K562 (cell line): Measurements from ENCODE around the gene TPPP. TPM values are rescaled to one million over a fixed set of nuclear protein-coding genes. Genes with fewer than 3 reads are reported as not detected.
A peak's percentile ranks its signal among the peaks of the same experiment; 100 is the strongest.

Experiments
- ARID1B ChIP-seq: fragments of 450-650 bp; IDR thresholded peaks from 2 replicates; pipeline ENCODE4 v1.6.1; 2016; ENCODE audit warnings: antibody characterized with exemption, mild to moderate bottlenecking, inconsistent platforms
- BDP1 ChIP-seq: IDR thresholded peaks from 3 replicates; pipeline ENCODE4 v1.6.1; 2011; ENCODE audit not compliant: insufficient read length, insufficient read depth
- BMI1 ChIP-seq: fragments of 150-350 bp; IDR thresholded peaks from 2 replicates; pipeline ENCODE4 v1.6.1; 2014; ENCODE audit warnings: low read length
- C11orf30 ChIP-seq: fragments of 450-650 bp; IDR thresholded peaks from 2 replicates; pipeline ENCODE4 v1.6.1; 2016; ENCODE audit warnings: low read depth, mild to moderate bottlenecking
- EGR1 ChIP-seq: fragments of 450-650 bp; conservative IDR thresholded peaks from 2 replicates; pipeline ENCODE4 v1.6.1; 2017; ENCODE audit warnings: mild to moderate bottlenecking
- ESRRB ChIP-seq: fragments of 250-450 bp; sonication (Bioruptor Pico); IDR thresholded peaks from 2 replicates; pipeline ENCODE4 v1.5.0; 2020; ENCODE audit warnings: mild to moderate bottlenecking, moderate library complexity, borderline replicate concordance
- FOXJ3 ChIP-seq: sonication (generic); formaldehyde crosslinking; IDR thresholded peaks from 2 replicates; pipeline ENCODE4 v1.4.0; 2020; ENCODE audit warnings: mild to moderate bottlenecking, missing genetic modification reagents
- FOXK1 ChIP-seq: sonication (generic); formaldehyde crosslinking; IDR thresholded peaks from 2 replicates; pipeline ENCODE4 v1.8.0; 2022; ENCODE audit warnings: missing genetic modification reagents, mild to moderate bottlenecking, borderline replicate concordance
- HMGN3 ChIP-seq: IDR thresholded peaks from 2 replicates; pipeline ENCODE4 v1.6.1; 2011; ENCODE audit warnings: borderline replicate concordance, low read depth, mild to moderate bottlenecking, mixed read lengths, low read length; ENCODE audit not compliant: insufficient read length; ENCODE audit errors: extremely low read depth
- MXI1 ChIP-seq: IDR thresholded peaks from 2 replicates; pipeline ENCODE4 v1.6.1; 2011; ENCODE audit warnings: low read depth, mild to moderate bottlenecking, improper control_type of control experiment, low read length
- NFIC ChIP-seq: fragments of 450-650 bp; IDR thresholded peaks from 2 replicates; pipeline ENCODE4 v1.6.1; 2017; ENCODE audit warnings: mild to moderate bottlenecking, inconsistent platforms
- NFXL1 ChIP-seq: fragments of 450-650 bp; formaldehyde crosslinking; IDR thresholded peaks from 2 replicates; pipeline ENCODE4 v1.4.0; 2021; ENCODE audit warnings: mild to moderate bottlenecking
- POLR2A ChIP-seq: fragments of 450-650 bp; conservative IDR thresholded peaks from 2 replicates; pipeline ENCODE4 v1.6.1; 2016
- POLR2G ChIP-seq: fragments of 200-400 bp; formaldehyde crosslinking; IDR thresholded peaks from 2 replicates; pipeline ENCODE4 v1.6.1; 2017; ENCODE audit warnings: low read depth, mild to moderate bottlenecking, antibody characterized with exemption, low read length, moderate library complexity
- RAD51 ChIP-seq: fragments of 450-650 bp; IDR thresholded peaks from 2 replicates; pipeline ENCODE4 v1.7.1; 2016; ENCODE audit warnings: low read depth, mild to moderate bottlenecking, borderline replicate concordance
- RFX1 ChIP-seq: fragments of 450-650 bp; IDR thresholded peaks from 2 replicates; pipeline ENCODE4 v1.6.1; 2016; ENCODE audit warnings: mild to moderate bottlenecking, moderate library complexity
- SMAD1 ChIP-seq: fragments of 150-350 bp; IDR thresholded peaks from 2 replicates; pipeline ENCODE4 v1.6.1; 2014; ENCODE audit warnings: low read length, low read depth; ENCODE audit not compliant: partially characterized antibody
- SMARCE1 ChIP-seq: fragments of 450-650 bp; IDR thresholded peaks from 2 replicates; pipeline ENCODE4 v1.7.1; 2016; ENCODE audit warnings: mild to moderate bottlenecking
- SPI1 ChIP-seq: IDR thresholded peaks from 2 replicates; pipeline ENCODE4 v1.6.1; 2011; ENCODE audit warnings: low read depth, low read length, control low read depth, borderline replicate concordance
- ZNF12 ChIP-seq: sonication (generic); formaldehyde crosslinking; IDR thresholded peaks from 2 replicates; pipeline ENCODE4 v1.4.0; 2020; ENCODE audit warnings: mild to moderate bottlenecking, missing genetic modification reagents
- polyA plus RNA-seq, 8 experiments: library from polyadenylated mRNA; depleted of rRNA in 4 of 8; stranded (reverse) in 5 of 8; unstranded in 3 of 8; fragments of >200 nt; fragmentation: Nextera tagmentation in 2 of 8; fragmentation: Illumina TruSeq in 1 of 8; extraction: Ambion mirVana in 2 of 8; extraction: Trizol in 1 of 8; gene quantifications; 2 replicates each; pipeline versions ENCODE4 v1.2.1 to v1.2.3, GENCODE V29; 2011 to 2014; ENCODE audit warnings: inconsistent platforms in 1 of 8, missing spikeins in 1 of 8
- total RNA-seq, 7 experiments: library from RNA; depleted of rRNA in 6 of 7; stranded (reverse); fragments of >200 nt in 6 of 7; fragmentation: Illumina TruSeq in 2 of 7; extraction: Trizol in 2 of 7; gene quantifications; 2 replicates each; pipeline versions ENCODE4 v1.2.1 to v1.2.3, GENCODE V29; 2011 to 2021; ENCODE audit warnings: low replicate concordance in 1 of 7
- TF ChIP-seq, protein P1 (sequence below): sonication (generic); formaldehyde crosslinking; IDR thresholded peaks from 2 replicates; pipeline ENCODE4 v1.8.1; 2023; ENCODE audit warnings: mild to moderate bottlenecking, missing genetic modification reagents
- TF ChIP-seq, protein P2 (sequence below): sonication (generic); formaldehyde crosslinking; IDR thresholded peaks from 2 replicates; pipeline ENCODE4 v1.8.0; 2022; ENCODE audit warnings: mild to moderate bottlenecking, missing genetic modification reagents, borderline replicate concordance
- TF ChIP-seq, protein P3 (sequence below): IDR thresholded peaks from 2 replicates; pipeline ENCODE4 v1.6.1; 2011; ENCODE audit not compliant: insufficient read length; ENCODE audit errors: extremely low read depth

TPPP gene
- total and polyA plus RNA-seq, 9 of the 15 experiments (the other 6 are each of a cell fraction or from before 2014, with no cell fraction given): 0.01 to 0.07 (median 0.03) TPM; not detected in 6

DNA sequence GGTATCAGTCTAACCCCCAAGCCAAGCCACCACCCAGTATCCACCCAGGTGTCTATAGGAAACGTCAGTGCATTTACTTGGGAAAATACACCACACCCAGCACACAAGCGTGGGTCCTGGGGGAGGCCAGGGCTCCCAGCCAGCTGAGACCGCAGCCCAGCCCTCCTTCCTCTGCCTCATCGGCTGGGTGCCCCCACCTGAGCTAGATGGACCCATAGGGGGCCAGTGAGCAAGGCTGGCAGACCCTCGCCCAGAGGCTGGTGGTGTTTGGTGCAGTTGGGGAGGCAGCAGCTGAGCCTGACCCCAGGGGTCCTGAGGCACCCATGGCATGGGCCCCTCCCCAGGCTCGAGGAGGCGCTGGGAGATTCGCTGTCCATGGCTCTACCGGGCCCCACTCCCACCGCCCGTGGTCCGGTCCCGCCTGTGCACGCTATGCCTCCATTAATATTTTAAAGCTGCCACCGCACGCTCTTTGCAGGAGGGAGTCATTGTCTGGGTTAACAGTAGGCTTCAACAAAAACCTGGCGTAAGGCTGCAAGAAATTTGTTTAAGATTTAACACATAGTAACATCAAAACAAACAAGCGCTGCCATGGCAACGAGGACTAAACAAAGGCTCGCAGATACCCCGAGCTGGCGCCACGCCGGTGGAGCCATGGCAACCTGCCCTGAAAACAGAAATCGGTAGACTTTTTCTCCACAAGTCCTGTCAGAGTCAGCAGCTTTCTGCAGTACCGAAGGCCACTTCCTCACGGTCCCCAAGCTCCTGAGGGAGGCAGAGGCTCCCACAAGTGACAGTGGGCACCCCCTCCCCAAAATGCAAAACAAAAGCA is 20.6 kb downstream of the TPPP start (continued):
- TF ChIP-seq POLR2G (peak; percentile 78), HMGN3 (peak; percentile 25), FOXK1 (CRISPR knock-in tag) (0 out of 2 replicates have a peak, but pooled peaks have one; percentile 42), ESRRB (peak; percentile 32; the same call in 1 of the 2 replicates), ZNF12 (no peak), BMI1 (peak; percentile 67; the same call in 1 of the 2 replicates), SMAD1 (peak; percentile 38), MXI1 (peak; percentile 95), RAD51 (no peak), NFIC (peak; percentile 10; the same call in 1 of the 2 replicates), C11orf30 (no peak), ARID1B (no peak), SPI1 (0 out of 2 replicates have a peak, but pooled peaks have one; percentile 3), POLR2A (0 out of 2 replicates have a peak, but pooled peaks have one; percentile 3), FOXJ3 (CRISPR knock-in tag) (peak; percentile 92), EGR1 (no peak), BDP1 (no peak), RFX1 (peak; percentile 91), SMARCE1 (no peak), NFXL1 (no peak)
- TF ChIP-seq, protein P1, sequence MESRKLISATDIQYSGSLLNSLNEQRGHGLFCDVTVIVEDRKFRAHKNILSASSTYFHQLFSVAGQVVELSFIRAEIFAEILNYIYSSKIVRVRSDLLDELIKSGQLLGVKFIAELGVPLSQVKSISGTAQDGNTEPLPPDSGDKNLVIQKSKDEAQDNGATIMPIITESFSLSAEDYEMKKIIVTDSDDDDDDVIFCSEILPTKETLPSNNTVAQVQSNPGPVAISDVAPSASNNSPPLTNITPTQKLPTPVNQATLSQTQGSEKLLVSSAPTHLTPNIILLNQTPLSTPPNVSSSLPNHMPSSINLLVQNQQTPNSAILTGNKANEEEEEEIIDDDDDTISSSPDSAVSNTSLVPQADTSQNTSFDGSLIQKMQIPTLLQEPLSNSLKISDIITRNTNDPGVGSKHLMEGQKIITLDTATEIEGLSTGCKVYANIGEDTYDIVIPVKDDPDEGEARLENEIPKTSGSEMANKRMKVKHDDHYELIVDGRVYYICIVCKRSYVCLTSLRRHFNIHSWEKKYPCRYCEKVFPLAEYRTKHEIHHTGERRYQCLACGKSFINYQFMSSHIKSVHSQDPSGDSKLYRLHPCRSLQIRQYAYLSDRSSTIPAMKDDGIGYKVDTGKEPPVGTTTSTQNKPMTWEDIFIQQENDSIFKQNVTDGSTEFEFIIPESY (CRISPR knock-in tag): 0 out of 2 replicates have a peak, but pooled peaks have one; percentile 10
- TF ChIP-seq, protein P2, sequence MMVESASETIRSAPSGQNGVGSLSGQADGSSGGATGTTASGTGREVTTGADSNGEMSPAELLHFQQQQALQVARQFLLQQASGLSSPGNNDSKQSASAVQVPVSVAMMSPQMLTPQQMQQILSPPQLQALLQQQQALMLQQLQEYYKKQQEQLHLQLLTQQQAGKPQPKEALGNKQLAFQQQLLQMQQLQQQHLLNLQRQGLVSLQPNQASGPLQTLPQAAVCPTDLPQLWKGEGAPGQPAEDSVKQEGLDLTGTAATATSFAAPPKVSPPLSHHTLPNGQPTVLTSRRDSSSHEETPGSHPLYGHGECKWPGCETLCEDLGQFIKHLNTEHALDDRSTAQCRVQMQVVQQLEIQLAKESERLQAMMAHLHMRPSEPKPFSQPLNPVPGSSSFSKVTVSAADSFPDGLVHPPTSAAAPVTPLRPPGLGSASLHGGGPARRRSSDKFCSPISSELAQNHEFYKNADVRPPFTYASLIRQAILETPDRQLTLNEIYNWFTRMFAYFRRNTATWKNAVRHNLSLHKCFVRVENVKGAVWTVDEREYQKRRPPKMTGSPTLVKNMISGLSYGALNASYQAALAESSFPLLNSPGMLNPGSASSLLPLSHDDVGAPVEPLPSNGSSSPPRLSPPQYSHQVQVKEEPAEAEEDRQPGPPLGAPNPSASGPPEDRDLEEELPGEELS (CRISPR knock-in tag): peak; percentile 74; the same call in 1 of the 2 replicates
- TF ChIP-seq, protein P3, sequence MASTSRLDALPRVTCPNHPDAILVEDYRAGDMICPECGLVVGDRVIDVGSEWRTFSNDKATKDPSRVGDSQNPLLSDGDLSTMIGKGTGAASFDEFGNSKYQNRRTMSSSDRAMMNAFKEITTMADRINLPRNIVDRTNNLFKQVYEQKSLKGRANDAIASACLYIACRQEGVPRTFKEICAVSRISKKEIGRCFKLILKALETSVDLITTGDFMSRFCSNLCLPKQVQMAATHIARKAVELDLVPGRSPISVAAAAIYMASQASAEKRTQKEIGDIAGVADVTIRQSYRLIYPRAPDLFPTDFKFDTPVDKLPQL: no peak
- TF ChIP-seq, all 486 proteins: peak for 16
